Measurements from ENCODE around the gene IQCC. TPM values are rescaled to one million over a fixed set of nuclear protein-coding genes. Genes with fewer than 3 reads are reported as not detected.
A peak's percentile ranks its signal among the peaks of the same experiment; 100 is the strongest.

Gene IQCC
- total RNA-seq, 1 experiment from 2014 or later: 4.9 TPM

GRCh38 chr1:32179193-32179442, 26.4 kb upstream of the IQCC start:
- POLR2A ChIA-PET (ENCODE audit: unreplicated experiment): interaction anchor here (0.6 to 0.7 kb wide), 6 partner anchors 20 to 478 kb away, joined by 3 to 11 read pairs (median 4); no protein-coding TSS in a partner anchor
- TSS peak; percentile 93 for BruUV-seq (replicated peaks)
- intact Hi-C loops (cut with micrococcal nuclease; ENCODE audit: unreplicated experiment): loop anchor here (2.0 to 10.0 kb wide), 2 partner anchors 70 to 104 kb away; partner anchors contain the start of genes KPNA6 and TMEM39B

GRCh38 chr1:32179443-32180185, 25.9 kb upstream of the IQCC start, which contains the start of gene TXLNA:
Gene TXLNA (plus strand): TSS chr1:32179675. CDS start chr1:32180346, 671 bp downstream.
- DNase-seq: peak; percentile 86 to 91
- Histone ChIP-seq H3K36me3 (ENCODE audit: low read depth) (peaks cover 33% of the 10 kb centered on the region), H3K4me2 (peak within 1 kb of the TSS; percentile 84), H3K4me3 (peak within 1 kb of the TSS; percentile 93), H3K27me3 (ENCODE audit: insufficient read depth, low read depth) (no peaks in the 10 kb centered on the region), H2AFZ (peak within 1 kb of the TSS; percentile 93), H3K27ac (peak within 1 kb of the TSS; percentile 69), H4K20me1 (ENCODE audit: insufficient read depth) (peaks cover 13% of the 10 kb centered on the region; the same call in 1 of the 2 replicates), H3K9me2 (ENCODE audit: insufficient read depth) (no peaks in the 10 kb centered on the region), H3K79me2 (ENCODE audit: low read depth) (peaks cover 40% of the 10 kb centered on the region), H3F3A (ENCODE audit: insufficient read depth, low read depth) (peaks cover 47% of the 10 kb centered on the region), H3K9me3 (ENCODE audit: insufficient read depth, low read depth) (no peaks in the 10 kb centered on the region), H3K4me1 (replicated peaks; ENCODE audit: insufficient read depth) (peaks cover 29% of the 10 kb centered on the region)
- TF ChIP-seq CTCF (conservative IDR thresholded peaks at IDR 0.05) (no peak), EZH2 (IDR thresholded peaks at IDR 0.05; ENCODE audit: low read depth) (no peak)
- no TSS peak for BruUV-seq (replicated peaks)
- intact Hi-C loops (cut with micrococcal nuclease; ENCODE audit: unreplicated experiment): loop anchor here (2.0 to 10.0 kb wide), 2 partner anchors 71 to 105 kb away; partner anchors contain the start of genes KPNA6 and TMEM39B
- ChIA-PET POLR2A (ENCODE audit: unreplicated experiment) (interaction anchor here (0.6 to 1.0 kb wide), 8 partner anchors 20 to 479 kb away, joined by 3 to 11 read pairs (median 4); partner anchors contain the start of gene TMEM39B), CTCF (interaction anchor here (0.6 to 1.1 kb wide), 2 partner anchors 36 to 534 kb away, joined by 3 to 4 read pairs; no protein-coding TSS in a partner anchor)

More at GRCh38 chr1:32179193-32179442, 26.4 kb upstream of the IQCC start:
- peaks cover 29% of the 10 kb centered on the region for H3K4me1 ChIP-seq (replicated peaks; ENCODE audit: insufficient read depth)
- peak overlapping the region; percentile 69 for H3K27ac ChIP-seq
- peak overlapping the region; percentile 84 for H3K4me2 ChIP-seq
- H3K79me2 ChIP-seq (ENCODE audit: low read depth): peaks cover 35% of the 10 kb centered on the region
- peaks cover 29% of the 10 kb centered on the region for H3K36me3 ChIP-seq (ENCODE audit: low read depth)
- CTCF ChIA-PET: no interaction called here
- H2AFZ ChIP-seq: peak overlapping the region; percentile 93
- H4K20me1 ChIP-seq (ENCODE audit: insufficient read depth): peaks cover 13% of the 10 kb centered on the region; the same call in 1 of the 2 replicates
- TF ChIP-seq CTCF (conservative IDR thresholded peaks at IDR 0.05) (no peak), EZH2 (IDR thresholded peaks at IDR 0.05; ENCODE audit: low read depth) (no peak)
- peaks cover 47% of the 10 kb centered on the region for H3F3A ChIP-seq (ENCODE audit: insufficient read depth, low read depth)
- peak overlapping the region; percentile 93 for H3K4me3 ChIP-seq
- DNase-seq: no peak
- no peaks in the 10 kb centered on the region for H3K9me2 ChIP-seq (ENCODE audit: insufficient read depth)
- no peaks in the 10 kb centered on the region for H3K9me3 ChIP-seq (ENCODE audit: insufficient read depth, low read depth)
- H3K27me3 ChIP-seq (ENCODE audit: insufficient read depth, low read depth): no peaks in the 10 kb centered on the region

GRCh38 chr1:32180186-32181060, 25.0 kb upstream of the IQCC start:
- Histone ChIP-seq H3K9me2 (ENCODE audit: insufficient read depth) (no peaks in the 10 kb centered on the region), H3K27me3 (ENCODE audit: insufficient read depth, low read depth) (no peaks in the 10 kb centered on the region), H2AFZ (peak overlapping the region; percentile 93), H3K4me1 (replicated peaks; ENCODE audit: insufficient read depth) (peaks cover 29% of the 10 kb centered on the region), H3K36me3 (ENCODE audit: low read depth) (peaks cover 37% of the 10 kb centered on the region), H3F3A (ENCODE audit: insufficient read depth, low read depth) (peaks cover 47% of the 10 kb centered on the region), H3K79me2 (ENCODE audit: low read depth) (peaks cover 47% of the 10 kb centered on the region), H4K20me1 (ENCODE audit: insufficient read depth) (peaks cover 13% of the 10 kb centered on the region; the same call in 1 of the 2 replicates), H3K4me3 (peak overlapping the region; percentile 93), H3K9me3 (ENCODE audit: insufficient read depth, low read depth) (no peaks in the 10 kb centered on the region), H3K27ac (peak overlapping the region; percentile 69), H3K4me2 (peak overlapping the region; percentile 84)
- intact Hi-C loops (cut with micrococcal nuclease; ENCODE audit: unreplicated experiment): no loop called here
- ChIA-PET CTCF (interaction anchor here (1.1 kb wide), 1 partner anchor 35 kb away, joined by 3 read pairs; no protein-coding TSS in a partner anchor), POLR2A (ENCODE audit: unreplicated experiment) (interaction anchor here (0.6 to 1.0 kb wide), 3 partner anchors 35 to 115 kb away, joined by 3 to 8 read pairs (median 4); partner anchors contain the start of gene TMEM39B)
- BruUV-seq (replicated peaks): TSS peak; percentile 34
- DNase-seq: peak in 1 of 2 experiments; percentile 56
- TF ChIP-seq EZH2 (IDR thresholded peaks at IDR 0.05; ENCODE audit: low read depth) (no peak), CTCF (conservative IDR thresholded peaks at IDR 0.05) (no peak)

Data from PC-9 (cell line).